GM10847 (cell line): Measurements from ENCODE around the gene PIERCE2.

ENCODE experiments used
- POLR2A ChIP-seq: IDR thresholded peaks from 2 replicates; pipeline ENCODE4 v1.6.1; 2011; ENCODE audit not compliant: insufficient read length; ENCODE audit errors: extremely low read depth

Gene PIERCE2

DNA sequence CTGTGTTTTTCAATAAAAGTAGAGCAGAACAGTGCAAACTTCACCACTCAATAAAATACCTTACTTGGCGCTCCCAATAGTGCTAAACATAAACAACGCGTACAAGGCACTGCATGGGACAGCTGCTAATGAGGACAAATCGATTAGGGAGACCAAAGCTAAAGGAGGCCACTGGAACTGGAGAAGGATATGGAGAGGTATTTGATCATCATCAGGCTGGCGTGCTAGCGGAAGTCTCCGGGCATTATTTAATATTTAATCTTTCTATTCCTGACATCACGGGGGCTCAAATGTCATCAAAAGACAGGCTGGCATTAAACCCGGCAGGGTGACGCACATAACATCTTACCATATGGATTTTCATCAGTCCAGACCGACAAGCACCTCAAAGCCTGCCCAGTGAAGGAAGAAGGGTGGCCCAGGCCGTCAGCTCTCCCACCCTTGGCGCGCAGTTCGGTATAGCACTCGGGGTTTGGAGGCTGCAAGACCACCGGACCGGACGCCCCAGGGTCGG is 740 bp upstream of the PIERCE2 start:
- TF ChIP-seq POLR2A: no peak

DNA sequence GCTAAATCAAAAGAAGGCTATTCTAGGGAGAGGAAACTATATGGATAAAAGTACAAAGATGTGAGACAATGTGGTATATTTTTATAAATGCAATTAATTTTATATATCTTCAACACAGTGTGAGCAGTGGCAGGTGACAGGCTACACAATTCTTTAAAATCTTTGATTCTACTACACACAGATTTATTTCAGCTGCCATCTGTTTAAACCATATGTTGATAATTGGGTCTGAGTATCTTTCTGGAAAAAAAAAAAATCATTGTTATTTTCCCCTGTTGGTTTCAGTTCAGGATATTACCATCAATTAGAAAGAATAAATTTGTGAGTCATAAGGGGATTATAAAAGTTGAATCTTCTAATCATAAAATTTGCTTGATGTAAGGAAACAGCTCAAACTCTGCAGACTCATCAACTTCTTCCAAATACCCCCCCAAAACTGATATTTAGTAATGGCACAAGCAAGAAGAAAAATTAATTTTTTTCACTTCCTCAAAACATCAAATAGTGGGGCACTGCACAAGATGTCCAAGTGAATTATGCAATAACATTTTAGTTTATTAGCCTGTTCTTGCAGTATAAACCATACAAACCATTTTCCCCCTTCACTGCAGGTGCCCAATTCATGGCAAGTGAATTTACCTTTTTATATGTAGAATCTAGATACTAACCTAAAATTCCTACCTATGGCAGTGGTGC is 12.0 kb downstream of the PIERCE2 start:
- TF ChIP-seq POLR2A: no peak

DNA sequence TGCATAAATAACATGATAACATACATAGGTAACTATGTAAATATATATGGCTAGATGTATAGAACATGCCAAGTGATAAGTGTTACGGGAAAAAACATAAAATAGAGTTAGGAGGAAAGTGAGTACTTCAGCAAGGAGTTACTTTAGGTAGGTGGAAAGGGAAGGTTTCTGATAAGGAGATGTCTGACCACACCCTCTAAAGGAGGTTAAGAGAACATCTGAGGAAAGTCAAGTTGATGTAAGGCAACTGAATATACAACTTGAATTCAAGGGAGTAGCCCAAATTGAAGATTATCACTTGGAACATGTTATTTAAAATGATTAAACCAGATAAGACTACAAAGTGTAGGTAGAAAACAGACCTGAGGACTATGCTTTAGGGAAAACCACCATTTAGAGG is 13.8 kb downstream of the PIERCE2 start:
- TF ChIP-seq POLR2A: no peak

DNA sequence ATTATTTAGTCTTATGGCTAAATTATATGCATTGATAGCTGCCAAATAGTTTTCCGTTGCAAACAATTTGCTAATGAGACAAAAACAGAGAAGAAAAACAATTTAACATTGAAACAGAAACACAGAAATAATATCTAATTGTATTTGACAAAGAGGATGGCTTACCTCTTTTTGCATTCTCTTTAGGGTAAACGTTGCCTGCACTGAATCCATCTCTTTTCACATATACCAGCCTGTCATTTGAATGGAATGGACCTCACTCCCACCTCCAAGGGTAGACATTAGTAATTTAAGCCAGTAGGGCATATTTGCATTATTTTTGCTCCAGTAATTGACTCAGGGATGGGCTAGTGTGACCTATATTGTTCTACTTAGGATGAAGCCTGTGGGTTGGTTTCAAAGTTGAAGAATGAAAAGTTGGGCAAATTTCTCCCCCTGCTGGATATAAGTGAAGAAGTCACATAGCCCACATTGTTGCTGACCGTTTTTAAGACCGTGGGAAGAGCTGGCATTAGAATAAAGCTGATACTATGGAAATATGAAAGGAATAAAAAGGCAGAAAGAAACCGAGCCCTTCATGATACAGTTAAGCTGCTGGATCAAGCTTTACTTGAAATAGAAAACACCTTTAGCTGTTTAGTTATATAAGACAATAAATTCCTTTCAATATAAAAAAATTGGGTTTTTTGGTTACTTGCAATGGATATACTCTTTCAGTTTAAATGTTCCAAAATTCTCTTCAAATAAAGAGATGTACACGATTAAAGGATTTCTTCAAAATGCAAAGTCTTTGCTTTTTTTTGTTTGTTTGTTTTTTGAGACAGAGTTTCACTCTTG is 26.9 kb downstream of the PIERCE2 start:
- TF ChIP-seq POLR2A: no peak

DNA sequence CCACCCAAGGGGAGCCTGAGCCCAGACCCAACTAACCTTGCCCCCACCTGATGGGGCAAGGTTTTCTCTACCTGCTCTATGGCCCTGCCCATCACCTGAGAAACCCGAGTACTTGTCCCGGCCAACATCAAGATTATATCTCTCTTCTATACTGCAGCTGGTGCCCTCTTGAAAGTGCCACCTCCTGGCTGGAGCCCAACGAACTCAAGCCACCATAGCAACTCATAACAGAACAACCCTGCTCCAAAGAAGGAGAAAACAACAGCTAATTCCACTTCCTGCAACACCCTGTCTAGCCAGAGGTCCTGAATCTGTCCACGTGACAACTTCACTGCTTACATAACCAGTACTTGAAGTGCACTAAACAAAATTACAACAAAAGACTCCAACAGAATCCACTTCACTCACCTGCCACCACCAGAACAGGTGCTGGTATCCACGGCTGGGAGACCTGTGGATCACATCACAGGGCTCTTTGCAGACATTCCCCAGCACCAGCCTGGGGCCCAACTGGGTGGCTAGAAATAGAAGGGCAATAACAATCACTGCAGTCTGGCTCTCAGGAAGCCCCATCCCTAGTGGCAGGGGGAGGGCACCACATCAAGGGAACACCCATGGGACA is 49.2 kb downstream of the PIERCE2 start:
- no peak for TF ChIP-seq POLR2A

DNA sequence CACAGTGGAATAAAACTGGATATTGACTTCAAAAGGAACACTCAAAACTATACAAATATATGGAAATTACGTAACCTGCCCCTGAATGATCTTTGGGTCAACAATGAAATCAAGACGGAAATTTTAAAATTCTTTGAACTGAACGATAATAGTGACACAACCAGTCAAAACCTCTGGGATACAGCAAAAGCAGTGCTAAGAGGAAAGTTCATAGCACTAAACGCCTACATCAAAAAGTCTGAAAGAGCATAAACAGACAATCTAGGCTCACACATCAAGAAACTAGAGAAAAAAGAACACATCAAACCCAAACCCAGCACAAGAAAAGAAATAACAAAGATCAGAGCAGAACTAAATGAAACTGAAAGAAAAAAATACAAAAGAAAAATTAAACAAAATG is 53.2 kb downstream of the PIERCE2 start:
- no peak for TF ChIP-seq POLR2A

DNA sequence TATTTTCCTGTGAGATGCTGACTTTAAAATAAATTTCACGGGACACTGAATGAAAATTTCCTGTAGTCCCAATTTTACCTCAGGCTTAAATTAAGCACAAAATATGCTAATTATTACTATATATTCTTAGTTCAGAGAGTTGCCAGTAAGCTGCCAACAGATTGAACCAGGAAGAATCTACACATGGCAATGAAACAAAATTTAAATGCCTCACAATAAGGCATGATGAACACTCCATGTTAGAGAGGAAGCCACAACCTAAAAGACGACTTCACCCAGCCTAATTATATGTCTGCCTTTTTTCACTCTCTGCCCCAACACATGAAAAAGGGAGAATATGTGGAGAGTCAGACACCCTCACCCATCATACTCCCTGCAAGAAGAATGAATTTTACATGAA is 60.0 kb downstream of the PIERCE2 start:
- no peak for TF ChIP-seq POLR2A
